H1 (cell line): ENCODE measurements around the gene MTERF1. TPM values are rescaled to one million over a fixed set of nuclear protein-coding genes. Genes with fewer than 3 reads are reported as not detected.

Experiments
- BRCA1 ChIP-seq: IDR thresholded peaks from 2 replicates; pipeline ENCODE4 v1.6.1; 2012; ENCODE audit warnings: low read depth, low read length, improper control_type of control experiment
- CBX8 ChIP-seq: fragments of 300-800, 300-1000 bp; sonication (generic); IDR thresholded peaks from 2 replicates; pipeline ENCODE4 v1.7.1; 2016; ENCODE audit warnings: low read depth, low read length, borderline replicate concordance
- CHD7 ChIP-seq: fragments of 300-600 bp; sonication (generic); IDR thresholded peaks from 2 replicates; pipeline ENCODE4 v1.7.1; 2012; ENCODE audit warnings: low read length, moderate library complexity, mild to moderate bottlenecking, inconsistent platforms; ENCODE audit not compliant: insufficient replicate concordance
- CREB1 ChIP-seq: IDR thresholded peaks from 2 replicates; pipeline ENCODE4 v1.6.1; 2012; ENCODE audit warnings: inconsistent platforms
- CTCF ChIP-seq, 3 experiments: IDR thresholded peaks; 1 replicate in 2 of 3; 2 replicates in 1 of 3; pipeline versions ENCODE4 v1.5.1 to v1.6.1; 2011; ENCODE audit warnings: low read length in 3 of 3, mild to moderate bottlenecking in 3 of 3, inconsistent platforms in 2 of 3, low read depth in 1 of 3, moderate library complexity in 1 of 3; ENCODE audit not compliant: insufficient read depth in 1 of 3; ENCODE audit errors: control extremely low read depth in 1 of 3
- NANOG ChIP-seq: IDR thresholded peaks from 2 replicates; pipeline ENCODE4 v1.6.1; 2011; ENCODE audit warnings: low read length, low read depth, mild to moderate bottlenecking, inconsistent platforms; ENCODE audit not compliant: insufficient read depth, poor library complexity, severe bottlenecking
- PHF8 ChIP-seq: fragments of 200-600 bp; sonication (generic); conservative IDR thresholded peaks from 2 replicates; pipeline ENCODE4 v1.7.1; 2012; ENCODE audit warnings: low read depth, mild to moderate bottlenecking, inconsistent platforms, low read length, moderate library complexity
- SIRT6 ChIP-seq: IDR thresholded peaks from one replicate; pipeline ENCODE4 v1.7.1; 2012; ENCODE audit warnings: low read length, inconsistent platforms
- SP1 ChIP-seq: IDR thresholded peaks from 2 replicates; pipeline ENCODE4 v1.6.1; 2011; ENCODE audit warnings: low read depth, low read length
- YY1 ChIP-seq: IDR thresholded peaks from 2 replicates; pipeline ENCODE4 v1.6.1; 2011; ENCODE audit warnings: low read depth, mild to moderate bottlenecking, low read length
- polyA plus RNA-seq, 7 experiments: library from polyadenylated mRNA; depleted of rRNA in 3 of 7; stranded (reverse) in 5 of 7; unstranded in 2 of 7; fragments of >200 nt in 5 of 7; fragments of 200-250 nt in 2 of 7; gene quantifications; 1 replicate in 5 of 7; 2 replicates in 1 of 7; 4 replicates in 1 of 7; pipeline versions ENCODE4 v1.2.1 to v1.2.3, GENCODE V29; 2011 to 2013; ENCODE audit warnings: missing spikeins in 2 of 7, mixed read lengths in 2 of 7
- total RNA-seq: library from RNA; stranded (reverse); fragmentation: NEBNext Ultra II Directional; extraction: Animal tissue kit (Norgen Biotek cat#: 25700); gene quantifications from 2 replicates; pipeline ENCODE4 v1.2.1, GENCODE V29; 2021

Gene MTERF1
- total and polyA plus RNA-seq, 2 of the 8 experiments (the other 6 are each of a cell fraction or from before 2014, with no cell fraction given) = 4.5 to 12.6 TPM

- TF ChIP-seq CHD7 (no peak), BRCA1 (no peak), PHF8 (no peak), NANOG (no peak), CREB1 (no peak), YY1 (no peak), CBX8 (no peak), SP1 (no peak), SIRT6 (no peak), CTCF (IDR thresholded peaks at IDR 0.05; ENCODE audit: control extremely low read depth in 1 of 3, insufficient read depth in 1 of 3, low read depth in 1 of 3, low read length in 3 of 3) (no peak)
Observed at GRCh38 chr7:91843831-91844230, 36.7 kb downstream of the MTERF1 start (continued).
